Mesendoderm (in vitro differentiated cells): ENCODE results near the gene SLC24A4.

Source experiments
- DNase-seq: peaks from one replicate; pipeline ENCODE4 v3.0.0; 2013
- H2AK5ac ChIP-seq: 2 replicates; pipeline ENCODE4 v1.6.1; 2013; ENCODE audit warnings: low read length, inconsistent platforms
- H2BK120ac ChIP-seq: 2 replicates; pipeline ENCODE4 v1.6.1; 2013; ENCODE audit warnings: low read depth, mild to moderate bottlenecking, low read length, moderate library complexity, mixed read lengths
- H2BK15ac ChIP-seq: replicated peaks from 2 replicates; pipeline ENCODE4 v1.6.1; 2013; ENCODE audit warnings: low read depth, mild to moderate bottlenecking, moderate library complexity
- H2BK5ac ChIP-seq: 2 replicates; pipeline ENCODE4 v1.6.1; 2013; ENCODE audit warnings: low read length, inconsistent platforms
- H3K18ac ChIP-seq: 2 replicates; pipeline ENCODE4 v1.6.1; 2013; ENCODE audit warnings: mild to moderate bottlenecking, low read length, mixed read lengths
- H3K23ac ChIP-seq: one replicate; pipeline ENCODE4 v1.6.1; 2013; ENCODE audit warnings: low read length
- H3K27ac ChIP-seq: 2 replicates; pipeline ENCODE4 v1.5.1; 2013; ENCODE audit warnings: low read depth, mild to moderate bottlenecking, inconsistent platforms, low read length, moderate library complexity
- H3K27me3 ChIP-seq: 2 replicates; pipeline ENCODE4 v1.6.1; 2013; ENCODE audit warnings: low read length, control low read depth, mild to moderate bottlenecking, inconsistent platforms; ENCODE audit not compliant: insufficient read depth, poor library complexity
- H3K36me3 ChIP-seq: 2 replicates; pipeline ENCODE4 v1.6.1; 2013; ENCODE audit warnings: low read length, inconsistent platforms; ENCODE audit not compliant: control insufficient read depth, insufficient read depth
- H3K4ac ChIP-seq: one replicate; pipeline ENCODE4 v1.6.1; 2013; ENCODE audit warnings: low read depth, mild to moderate bottlenecking, low read length, moderate library complexity
- H3K4me1 ChIP-seq: 2 replicates; pipeline ENCODE4 v1.6.1; 2013; ENCODE audit warnings: low read depth, low read length, inconsistent platforms; ENCODE audit not compliant: control insufficient read depth
- H3K4me2 ChIP-seq: 2 replicates; pipeline ENCODE4 v1.6.1; 2013; ENCODE audit warnings: low read length
- H3K4me3 ChIP-seq: 2 replicates; pipeline ENCODE4 v1.5.1; 2013; ENCODE audit warnings: mild to moderate bottlenecking, low read length
- H3K56ac ChIP-seq: one replicate; pipeline ENCODE4 v1.6.1; 2013; ENCODE audit warnings: low read length
- H3K79me1 ChIP-seq: 2 replicates; pipeline ENCODE4 v1.6.1; 2013; ENCODE audit warnings: low read length, inconsistent platforms
- H3K79me2 ChIP-seq: 2 replicates; pipeline ENCODE4 v1.6.1; 2013; ENCODE audit warnings: mild to moderate bottlenecking, low read length; ENCODE audit not compliant: control insufficient read depth, insufficient read depth
- H3K9ac ChIP-seq: 2 replicates; pipeline ENCODE4 v1.6.1; 2013; ENCODE audit warnings: low read length, inconsistent platforms
- H4K5ac ChIP-seq: one replicate; pipeline ENCODE4 v1.6.1; 2013; ENCODE audit warnings: low read length
- H4K8ac ChIP-seq: one replicate; pipeline ENCODE4 v1.6.1; 2013; ENCODE audit warnings: low read depth, mild to moderate bottlenecking, control low read depth, low read length, moderate library complexity
- WGBS: extraction: QIAGEN DNeasy Blood & Tissue Kit; methylation state at CpG from one replicate; pipeline ENCODE4 v1.1.7; 2013; ENCODE audit warnings: low lambda C conversion rate, missing lambda C conversion rate; ENCODE audit not compliant: insufficient coverage; ENCODE audit errors: extremely low coverage; 5-methylcytosine and 5-hydroxymethylcytosine counted together

SLC24A4 gene

GRCh38 chr14:92392711-92393110 is 69.7 kb downstream of the SLC24A4 start:
- no peak overlapping the region for H4K5ac ChIP-seq
- no peak overlapping the region for H3K27ac ChIP-seq
- no peak overlapping the region for H2BK15ac ChIP-seq
- H2AK5ac ChIP-seq = no peak overlapping the region
- H4K8ac ChIP-seq = no peak overlapping the region
- H3K79me2 ChIP-seq = no peaks in the 10 kb centered on the region
- H3K36me3 ChIP-seq = no peaks in the 10 kb centered on the region
- H3K23ac ChIP-seq = no peak overlapping the region
- H2BK120ac ChIP-seq = no peak overlapping the region
- DNase-seq = no peak
- no peaks in the 10 kb centered on the region for H3K27me3 ChIP-seq
- H2BK5ac ChIP-seq = no peak overlapping the region
- no peak overlapping the region for H3K56ac ChIP-seq
- no peaks in the 10 kb centered on the region for H3K79me1 ChIP-seq
- no peak overlapping the region for H3K4me2 ChIP-seq
- no CpG with 5 or more reads among the region's 9 CpGs for WGBS
- H3K9ac ChIP-seq = no peak overlapping the region
- H3K4me3 ChIP-seq = no peak overlapping the region
- H3K4ac ChIP-seq = no peak overlapping the region
- H3K18ac ChIP-seq = no peak overlapping the region
- H3K4me1 ChIP-seq = peaks cover 6% of the 10 kb centered on the region

GRCh38 chr14:92397150-92397952 is 74.4 kb downstream of the SLC24A4 start:
- Histone ChIP-seq H3K4ac (no peak overlapping the region), H3K79me1 (no peaks in the 10 kb centered on the region), H2BK120ac (no peak overlapping the region), H3K4me3 (no peak overlapping the region), H3K27me3 (no peaks in the 10 kb centered on the region), H3K18ac (no peak overlapping the region), H3K23ac (no peak overlapping the region), H2BK15ac (no peak overlapping the region), H4K5ac (no peak overlapping the region), H3K4me2 (no peak overlapping the region), H3K79me2 (no peaks in the 10 kb centered on the region), H3K56ac (no peak overlapping the region), H4K8ac (no peak overlapping the region), H3K9ac (no peak overlapping the region), H3K27ac (no peak overlapping the region), H2BK5ac (no peak overlapping the region), H2AK5ac (no peak overlapping the region), H3K36me3 (no peaks in the 10 kb centered on the region), H3K4me1 (peaks cover 18% of the 10 kb centered on the region)
- peak; percentile 48 for DNase-seq
- WGBS = no CpG with 5 or more reads among the region's 9 CpGs

- no peak overlapping the region for H3K18ac ChIP-seq
- H3K36me3 ChIP-seq = no peaks in the 10 kb centered on the region
- peaks cover 18% of the 10 kb centered on the region for H3K4me1 ChIP-seq
- H2BK5ac ChIP-seq = no peak overlapping the region
- no peak overlapping the region for H3K4me2 ChIP-seq
- H3K4ac ChIP-seq = no peak overlapping the region
- H3K9ac ChIP-seq = no peak overlapping the region
- H3K23ac ChIP-seq = no peak overlapping the region
- no peak overlapping the region for H4K5ac ChIP-seq
- no peak overlapping the region for H3K27ac ChIP-seq
- no peaks in the 10 kb centered on the region for H3K79me2 ChIP-seq
- no peaks in the 10 kb centered on the region for H3K79me1 ChIP-seq
- H2BK15ac ChIP-seq = no peak overlapping the region
- no CpG with 5 or more reads among the region's 9 CpGs for WGBS
- no peak for DNase-seq
- H2BK120ac ChIP-seq = no peak overlapping the region
- no peak overlapping the region for H4K8ac ChIP-seq
- H3K56ac ChIP-seq = no peak overlapping the region
- H3K27me3 ChIP-seq = no peaks in the 10 kb centered on the region
- H3K4me3 ChIP-seq = no peak overlapping the region
- no peak overlapping the region for H2AK5ac ChIP-seq
Observed at GRCh38 chr14:92397953-92398564, 75.1 kb downstream of the SLC24A4 start.

DNA sequence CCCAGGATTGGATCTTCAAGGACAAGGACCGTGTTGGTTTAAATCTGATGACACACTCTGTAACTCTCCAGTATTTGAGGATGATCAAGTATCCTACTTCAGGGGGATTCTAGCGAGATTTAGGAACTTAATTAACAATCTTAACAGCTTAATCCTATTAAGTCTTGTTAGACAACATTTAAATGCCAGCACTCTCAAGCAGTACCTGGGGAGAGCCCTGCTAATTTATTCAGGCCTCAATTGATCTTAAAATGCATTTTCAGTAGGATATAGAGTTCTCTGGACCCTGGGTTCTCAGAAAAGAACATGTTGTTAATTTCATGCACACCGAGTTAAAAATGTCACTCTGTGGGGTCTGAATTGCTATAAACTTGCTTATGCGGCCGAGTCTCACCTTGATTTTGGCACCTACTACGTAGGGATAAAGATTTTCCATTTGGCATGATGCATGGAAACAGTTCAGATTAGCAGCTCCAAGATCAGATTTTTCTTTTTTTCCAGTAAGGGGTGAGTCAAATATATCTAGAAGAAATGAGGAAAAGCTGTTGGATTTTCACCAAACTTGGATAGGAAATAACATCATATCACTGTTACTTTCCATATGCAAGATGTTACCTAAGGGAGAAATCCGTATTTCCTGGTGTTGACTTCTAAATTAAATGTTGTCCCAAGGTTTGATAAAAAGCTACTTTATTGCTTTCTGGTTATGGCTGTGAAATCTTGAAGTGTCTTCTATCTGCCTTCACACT is 76.1 kb downstream of the SLC24A4 start:
- Histone ChIP-seq H3K79me1 (no peaks in the 10 kb centered on the region), H3K36me3 (no peaks in the 10 kb centered on the region), H3K23ac (no peak overlapping the region), H3K4me1 (peaks cover 18% of the 10 kb centered on the region), H3K56ac (no peak overlapping the region), H3K79me2 (no peaks in the 10 kb centered on the region), H3K4me3 (no peak overlapping the region), H3K4ac (no peak overlapping the region), H2BK5ac (no peak overlapping the region), H2BK15ac (no peak overlapping the region), H3K9ac (no peak overlapping the region), H2AK5ac (no peak overlapping the region), H4K8ac (no peak overlapping the region), H3K27ac (no peak overlapping the region), H2BK120ac (no peak overlapping the region), H4K5ac (no peak overlapping the region), H3K4me2 (no peak overlapping the region), H3K27me3 (no peaks in the 10 kb centered on the region), H3K18ac (no peak overlapping the region)
- WGBS = no CpG with 5 or more reads among the region's 7 CpGs
- peak; percentile 22 for DNase-seq

- H2BK120ac ChIP-seq = no peak overlapping the region
- no peak overlapping the region for H3K27ac ChIP-seq
- H3K79me2 ChIP-seq = no peaks in the 10 kb centered on the region
- no peak overlapping the region for H2AK5ac ChIP-seq
- no peak overlapping the region for H3K56ac ChIP-seq
- H3K23ac ChIP-seq = no peak overlapping the region
- no peaks in the 10 kb centered on the region for H3K36me3 ChIP-seq
- peak overlapping the region; percentile 66 for H4K8ac ChIP-seq
- H3K4me1 ChIP-seq = peaks cover 18% of the 10 kb centered on the region
- H3K9ac ChIP-seq = no peak overlapping the region
- H4K5ac ChIP-seq = no peak overlapping the region
- H3K4ac ChIP-seq = no peak overlapping the region
- H2BK5ac ChIP-seq = no peak overlapping the region
- no peak overlapping the region for H3K4me3 ChIP-seq
- no CpG with 5 or more reads among the region's 7 CpGs for WGBS
- H3K4me2 ChIP-seq = no peak overlapping the region
- peak; percentile 15 for DNase-seq
- no peaks in the 10 kb centered on the region for H3K79me1 ChIP-seq
- no peak overlapping the region for H2BK15ac ChIP-seq
- H3K18ac ChIP-seq = no peak overlapping the region
- H3K27me3 ChIP-seq = no peaks in the 10 kb centered on the region
Observed at GRCh38 chr14:92400579-92401444, 77.8 kb downstream of the SLC24A4 start.
